Prostate gland (tissue), 2 donors: Measurements from ENCODE around the gene CATSPERD. TPM values are rescaled to one million over a fixed set of nuclear protein-coding genes. Genes with fewer than 3 reads are reported as not detected.

Experiments
- DNase-seq: peaks from one replicate; pipeline ENCODE4 v3.0.0-alpha.2; 2019; ENCODE audit warnings: low spot score
- H3K27ac ChIP-seq, 2 donors: fragments of 200-600 bp; sonication (generic); 2 replicates each; pipeline ENCODE4 v1.5.1; 2017 to 2019
- H3K27me3 ChIP-seq: fragments of 200-600 bp; sonication (generic); replicated peaks from 2 replicates; pipeline ENCODE4 v1.5.1; 2019; ENCODE audit not compliant: insufficient read depth
- H3K36me3 ChIP-seq, 2 donors: fragments of 200-600 bp; sonication (generic); 1 replicate in 1 of 2; 2 replicates in 1 of 2; pipeline versions ENCODE4 v1.5.1 to v1.8.1; 2017 to 2019
- H3K4me1 ChIP-seq: fragments of 200-600 bp; sonication (generic); replicated peaks from 2 replicates; pipeline ENCODE4 v1.5.1; 2019
- H3K4me3 ChIP-seq, 2 donors: fragments of 200-600 bp; sonication (generic); 2 replicates each; pipeline ENCODE4 v1.5.1; 2017 to 2019
- H3K9me3 ChIP-seq: fragments of 200-600 bp; sonication (generic); 2 replicates; pipeline ENCODE4 v1.5.1; 2017
- POLR2A ChIP-seq: fragments of 450-650 bp; IDR thresholded peaks from one replicate; pipeline ENCODE4 v1.6.1; 2016; ENCODE audit warnings: antibody characterized with exemption, mild to moderate bottlenecking
- POLR2AphosphoS5 ChIP-seq: sonication (generic); formaldehyde crosslinking; IDR thresholded peaks from one replicate; pipeline ENCODE4 v1.6.1; 2017; ENCODE audit warnings: antibody characterized with exemption
- WGBS: methylation state at CpG from one replicate; pipeline ENCODE4 v1.1.5; 2018; 5-methylcytosine and 5-hydroxymethylcytosine counted together
- intact Hi-C: fragments of 100-400 bp; cut with DNase I; formaldehyde crosslinking; loops from one replicate; pipeline ENCODE4 v1.14.2; 2022
- total RNA-seq, 2 donors: library from RNA; depleted of rRNA; stranded (reverse); fragments of >200 nt; gene quantifications; one replicate each; pipeline ENCODE4 v1.1.0, GENCODE V29; 2016
- TF ChIP-seq, protein P1 (sequence below), 4 experiments: fragments of 200-600 bp in 2 of 4; fragments of 450-650 bp in 2 of 4; sonication (generic) in 2 of 4; IDR thresholded peaks; 1 replicate in 3 of 4; 2 replicates in 1 of 4; pipeline ENCODE4 v1.5.1; 2016 to 2019; ENCODE audit warnings: antibody characterized with exemption in 4 of 4, mild to moderate bottlenecking in 2 of 4, moderate library complexity in 2 of 4

The CATSPERD gene
- total RNA-seq, 2 donors from 2014 or later: 1.4 TPM; not detected in 1

DNA sequence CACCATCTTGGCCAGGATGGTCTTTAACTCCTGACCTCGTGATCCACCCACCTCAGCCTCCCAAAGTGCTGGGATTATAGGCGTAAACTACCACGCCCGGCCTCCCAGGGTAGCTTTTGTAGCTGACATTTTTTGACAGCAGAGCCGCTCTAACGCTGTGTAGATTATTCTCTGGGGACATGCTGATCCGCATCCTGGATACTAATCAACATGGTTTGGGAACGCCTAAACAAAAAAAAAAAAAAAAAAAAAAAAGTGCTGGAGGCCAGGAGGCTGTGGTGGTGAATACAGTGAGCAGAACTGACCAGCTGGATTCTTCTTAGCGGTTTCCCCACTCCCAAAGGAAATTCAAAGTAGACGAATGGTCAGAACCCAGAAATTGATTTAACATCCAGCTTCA, 5.6 kb upstream of the CATSPERD start:
- intact Hi-C loops: no loop called here
- peaks cover 10 to 14% of the 10 kb centered on the region in 2 donors for H3K36me3 ChIP-seq
- no peaks in the 10 kb centered on the region for H3K9me3 ChIP-seq
- no peak overlapping the region for H3K4me3 ChIP-seq
- no peak for TF ChIP-seq POLR2A
- TF ChIP-seq, protein P1, sequence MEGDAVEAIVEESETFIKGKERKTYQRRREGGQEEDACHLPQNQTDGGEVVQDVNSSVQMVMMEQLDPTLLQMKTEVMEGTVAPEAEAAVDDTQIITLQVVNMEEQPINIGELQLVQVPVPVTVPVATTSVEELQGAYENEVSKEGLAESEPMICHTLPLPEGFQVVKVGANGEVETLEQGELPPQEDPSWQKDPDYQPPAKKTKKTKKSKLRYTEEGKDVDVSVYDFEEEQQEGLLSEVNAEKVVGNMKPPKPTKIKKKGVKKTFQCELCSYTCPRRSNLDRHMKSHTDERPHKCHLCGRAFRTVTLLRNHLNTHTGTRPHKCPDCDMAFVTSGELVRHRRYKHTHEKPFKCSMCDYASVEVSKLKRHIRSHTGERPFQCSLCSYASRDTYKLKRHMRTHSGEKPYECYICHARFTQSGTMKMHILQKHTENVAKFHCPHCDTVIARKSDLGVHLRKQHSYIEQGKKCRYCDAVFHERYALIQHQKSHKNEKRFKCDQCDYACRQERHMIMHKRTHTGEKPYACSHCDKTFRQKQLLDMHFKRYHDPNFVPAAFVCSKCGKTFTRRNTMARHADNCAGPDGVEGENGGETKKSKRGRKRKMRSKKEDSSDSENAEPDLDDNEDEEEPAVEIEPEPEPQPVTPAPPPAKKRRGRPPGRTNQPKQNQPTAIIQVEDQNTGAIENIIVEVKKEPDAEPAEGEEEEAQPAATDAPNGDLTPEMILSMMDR (IDR thresholded peaks at IDR 0.05): no peak
- no peak for TF ChIP-seq POLR2AphosphoS5
- H3K4me1 ChIP-seq: peaks cover 9% of the 10 kb centered on the region
- H3K27me3 ChIP-seq: no peaks in the 10 kb centered on the region
- H3K27ac ChIP-seq: no peak overlapping the region
- WGBS: 91% methylated on average over 10 of the region's 10 CpGs
- no peak for DNase-seq

- Histone ChIP-seq H3K4me1 (peaks cover 9% of the 10 kb centered on the region), H3K27ac (no peak overlapping the region), H3K36me3 (peaks cover 6 to 10% of the 10 kb centered on the region in 2 donors), H3K27me3 (no peaks in the 10 kb centered on the region), H3K9me3 (no peaks in the 10 kb centered on the region), H3K4me3 (no peak overlapping the region)
- intact Hi-C loops: no loop called here
- DNase-seq: no peak
- TF ChIP-seq, protein P1 (IDR thresholded peaks at IDR 0.05): no peak
- TF ChIP-seq POLR2AphosphoS5 (no peak), POLR2A (no peak)
- WGBS: 73% methylated on average over 8 of the region's 8 CpGs
These were observed 3.1 kb upstream of the CATSPERD start for GRCh38 chr19:5717215-5717935.

DNA sequence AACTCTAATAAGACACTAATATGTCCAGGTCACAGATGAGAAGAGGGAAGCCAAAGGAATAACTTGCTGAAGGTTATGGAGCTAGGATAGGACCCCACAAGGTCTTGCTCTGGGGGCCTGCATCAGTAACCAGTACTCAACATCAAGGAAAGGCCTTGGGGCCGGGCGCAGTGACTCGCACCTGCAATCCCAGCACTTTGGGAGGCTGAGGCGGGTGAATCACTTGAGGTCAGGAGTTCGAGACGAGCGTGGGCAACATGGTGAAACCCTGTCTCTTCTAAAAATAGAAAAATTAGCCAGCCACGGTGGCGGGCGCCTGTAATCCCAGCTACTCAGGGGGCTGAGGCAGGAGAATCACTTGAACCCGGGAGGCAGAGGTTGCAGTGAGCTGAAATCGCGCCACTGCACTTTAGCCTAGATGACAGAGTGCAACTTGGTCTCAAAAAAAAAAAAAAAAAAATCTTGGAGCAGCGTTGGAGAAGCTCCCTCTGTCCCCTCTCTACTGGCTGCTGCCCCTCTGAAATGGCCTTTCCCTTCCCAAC, 2.3 kb upstream of the CATSPERD start:
- Histone ChIP-seq H3K4me3 (no peak overlapping the region), H3K27ac (no peak overlapping the region)
- 85% methylated on average over 14 of the region's 14 CpGs for WGBS

DNA sequence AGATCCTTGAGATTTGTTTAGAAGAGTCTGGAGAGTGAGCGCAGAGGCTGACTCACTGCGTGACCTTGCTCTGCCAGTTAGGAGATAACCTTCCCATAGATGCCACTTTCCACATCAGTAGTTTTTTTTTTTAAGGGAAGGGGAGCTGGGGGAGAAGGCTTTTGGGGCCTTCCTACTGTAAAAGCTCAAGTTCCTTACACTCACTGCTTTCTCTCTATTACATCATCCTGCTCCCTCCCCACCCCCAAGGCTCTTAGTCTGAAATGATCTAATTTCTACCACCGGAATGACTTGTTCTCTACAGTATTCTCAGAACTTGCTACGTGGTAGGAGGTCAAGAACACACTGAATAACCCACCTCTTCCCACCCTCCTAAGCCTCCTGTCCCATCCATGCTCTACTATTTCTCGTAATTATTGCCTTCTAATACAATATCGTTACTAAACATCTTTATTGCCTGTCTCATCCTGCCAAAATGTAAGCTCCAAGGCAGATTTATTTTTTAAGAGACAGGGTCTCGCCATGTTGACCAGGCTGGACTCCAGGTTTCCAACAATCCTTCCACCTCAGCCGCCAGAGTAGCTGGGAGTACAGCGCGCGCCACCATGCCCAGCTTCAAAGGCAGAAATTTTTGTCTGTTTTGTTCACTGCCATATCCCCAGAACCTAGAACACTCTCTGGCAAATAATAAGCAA, 1.7 kb upstream of the CATSPERD start:
- intact Hi-C loops: no loop called here
- 22% methylated on average over 11 of the region's 11 CpGs for WGBS
- peak overlapping the region in 1 of 2 donors; percentile 90 for H3K27ac ChIP-seq

More for the DNA sequence above, 2.3 kb upstream of the CATSPERD start:
- Histone ChIP-seq H3K4me1 (peaks cover 9% of the 10 kb centered on the region), H3K9me3 (no peaks in the 10 kb centered on the region), H3K36me3 (peaks cover under 1 to 4% of the 10 kb centered on the region in 2 donors), H3K27me3 (no peaks in the 10 kb centered on the region)
- intact Hi-C loops: no loop called here
- TF ChIP-seq POLR2AphosphoS5: no peak
- no peak for DNase-seq

More for the DNA sequence above, 1.7 kb upstream of the CATSPERD start:
- peak overlapping the region; percentile 97 to 99 for H3K4me3 ChIP-seq
- H3K4me1 ChIP-seq: peaks cover 9% of the 10 kb centered on the region
- no peaks in the 10 kb centered on the region for H3K27me3 ChIP-seq
- TF ChIP-seq POLR2A: no peak
- TF ChIP-seq POLR2AphosphoS5: no peak
- TF ChIP-seq, protein P1 (IDR thresholded peaks at IDR 0.05): no peak
- H3K36me3 ChIP-seq: no peaks in the 10 kb centered on the region
- H3K9me3 ChIP-seq: no peaks in the 10 kb centered on the region
- DNase-seq: no peak
